ENCODE results near the gene PHACTR2.

DNA sequence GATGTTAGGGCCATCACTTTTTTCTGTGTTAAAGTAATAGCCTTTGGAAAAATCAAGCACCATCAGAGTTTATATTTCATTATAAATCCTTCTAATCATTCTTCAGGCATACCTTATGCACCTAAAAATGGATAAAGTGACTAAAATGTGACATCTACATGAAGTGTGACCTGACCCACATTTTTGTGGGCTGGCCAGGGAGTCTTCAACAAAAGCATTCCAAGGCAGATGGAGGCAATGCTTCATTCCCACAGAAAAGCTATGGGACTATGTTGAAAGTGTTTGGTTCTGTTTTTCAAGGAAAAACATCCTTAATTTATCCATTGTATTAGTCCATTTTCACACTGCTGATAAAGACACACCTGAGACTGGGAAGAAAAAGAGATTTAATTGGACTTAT lies 106.6 kb downstream of the PHACTR2 start:
- TF ChIP-seq, protein P1, sequence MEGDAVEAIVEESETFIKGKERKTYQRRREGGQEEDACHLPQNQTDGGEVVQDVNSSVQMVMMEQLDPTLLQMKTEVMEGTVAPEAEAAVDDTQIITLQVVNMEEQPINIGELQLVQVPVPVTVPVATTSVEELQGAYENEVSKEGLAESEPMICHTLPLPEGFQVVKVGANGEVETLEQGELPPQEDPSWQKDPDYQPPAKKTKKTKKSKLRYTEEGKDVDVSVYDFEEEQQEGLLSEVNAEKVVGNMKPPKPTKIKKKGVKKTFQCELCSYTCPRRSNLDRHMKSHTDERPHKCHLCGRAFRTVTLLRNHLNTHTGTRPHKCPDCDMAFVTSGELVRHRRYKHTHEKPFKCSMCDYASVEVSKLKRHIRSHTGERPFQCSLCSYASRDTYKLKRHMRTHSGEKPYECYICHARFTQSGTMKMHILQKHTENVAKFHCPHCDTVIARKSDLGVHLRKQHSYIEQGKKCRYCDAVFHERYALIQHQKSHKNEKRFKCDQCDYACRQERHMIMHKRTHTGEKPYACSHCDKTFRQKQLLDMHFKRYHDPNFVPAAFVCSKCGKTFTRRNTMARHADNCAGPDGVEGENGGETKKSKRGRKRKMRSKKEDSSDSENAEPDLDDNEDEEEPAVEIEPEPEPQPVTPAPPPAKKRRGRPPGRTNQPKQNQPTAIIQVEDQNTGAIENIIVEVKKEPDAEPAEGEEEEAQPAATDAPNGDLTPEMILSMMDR (IDR thresholded peaks at IDR 0.05): no peak
- no peak for TF ChIP-seq POLR2A (IDR thresholded peaks at IDR 0.05)

Data from heart left ventricle (tissue), 13 donors.